ENCODE results near the gene DAB2IP.

GRCh38 chr9:121784731-121785411 is 133.4 kb downstream of the DAB2IP start:
- no peak for TF ChIP-seq CTCF (IDR thresholded peaks at IDR 0.05; ENCODE audit: low read length)
- no peak for TF ChIP-seq EZH2 (IDR thresholded peaks at IDR 0.05; ENCODE audit: borderline replicate concordance, low read length)

Measured in OCI-LY1 (cell line).